Motor neuron (in vitro differentiated cells): Measurements from ENCODE around the gene ADGRG4. TPM values are rescaled to one million over a fixed set of nuclear protein-coding genes. Genes with fewer than 3 reads are reported as not detected.
"Not testable (repeated sequence)": the region's sequence is repeated elsewhere in the genome, so short reads cannot be mapped to it uniquely, and the experiment has no call there.

ENCODE experiments used
- ATAC-seq, 8 experiments: fragments of 200-7000 bp; cut with Tn5 transposase; replicated peaks in 6 of 8; 2 replicates each; pipeline ENCODE4 v1.8.0; 2021; ENCODE audit warnings: mild to moderate bottlenecking in 8 of 8, moderate library complexity in 8 of 8
- H3K27ac ChIP-seq, 2 donors: fragments of 250-450 bp; sonication (Bioruptor Pico); 2 replicates each; pipeline ENCODE4 v1.9.0; 2021; ENCODE audit warnings: antibody characterized with exemption in 2 of 2, mild to moderate bottlenecking in 2 of 2, moderate library complexity in 1 of 2
- H3K4me1 ChIP-seq, 2 donors: fragments of 250-450 bp; sonication (Bioruptor Pico); replicated peaks in 1 of 2; 2 replicates each; pipeline ENCODE4 v1.6.1; 2021; ENCODE audit warnings: antibody characterized with exemption in 2 of 2, mild to moderate bottlenecking in 2 of 2, moderate library complexity in 1 of 2
- H3K4me3 ChIP-seq, 5 donors: fragments of 250-450 bp; sonication (Bioruptor Pico); 2 replicates each; pipeline ENCODE4 v1.9.0; 2021; ENCODE audit warnings: antibody characterized with exemption in 5 of 5, mild to moderate bottlenecking in 5 of 5, moderate library complexity in 4 of 5
- WGBS, 10 experiments: fragments of 450-650 bp; shearing (Covaris generic); methylation state at CpG; one replicate each; pipeline ENCODE4 v1.0.0; 2022; 5-methylcytosine and 5-hydroxymethylcytosine counted together
- in situ Hi-C, 9 experiments: fragments of 400-800 bp; cut with MboI; loops; one replicate each; pipeline ENCODE4 v1.15.0; 2021; ENCODE audit warnings: low sequenced_read_pairs in 9 of 9, low pct_unique_long_range_greater_than_20kb in 2 of 9; ENCODE audit not compliant: unreplicated experiment in 9 of 9
- total RNA-seq, 8 experiments: library from RNA; unstranded; fragments of 300-600 nt; gene quantifications; 2 replicates each; pipeline versions ENCODE4 v1.2.3 to v1.2.4, GENCODE V29; 2022

Gene ADGRG4
- total RNA-seq, 8 experiments from 2014 or later: under 0.01 to 0.17 (median 0.04) TPM; not detected in 1

DNA sequence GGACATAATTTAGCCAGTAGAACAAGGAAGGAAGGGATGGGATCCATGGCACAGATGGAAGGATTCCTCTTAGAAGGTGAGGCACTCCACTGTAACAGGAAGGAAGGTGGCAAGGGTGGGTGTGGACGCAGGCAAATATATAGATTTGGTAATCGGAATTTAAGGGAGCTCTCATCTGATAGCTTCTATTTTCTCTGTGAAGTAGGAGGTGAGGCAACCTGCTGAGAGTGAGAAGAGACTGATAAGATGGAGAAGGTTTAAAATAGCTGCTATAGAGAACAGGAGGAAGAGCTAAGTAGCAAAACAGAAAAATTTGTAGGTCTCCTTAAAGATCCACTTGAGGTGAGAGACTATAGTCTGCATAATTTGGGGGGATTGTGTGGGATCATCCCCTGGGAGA, 125.2 kb downstream of the ADGRG4 start:
- no peak for ATAC-seq
- Histone ChIP-seq H3K4me1 (no peaks in the 10 kb centered on the region), H3K27ac (no peak overlapping the region), H3K4me3 (no peak overlapping the region)
- in situ Hi-C loops: no loop called here
- WGBS, 10 experiments: 0 to 83% (median 42%) methylated on average over 1 to 2 of the region's 2 CpGs; no CpG with 5 or more reads in 6 of the 10 experiments

DNA sequence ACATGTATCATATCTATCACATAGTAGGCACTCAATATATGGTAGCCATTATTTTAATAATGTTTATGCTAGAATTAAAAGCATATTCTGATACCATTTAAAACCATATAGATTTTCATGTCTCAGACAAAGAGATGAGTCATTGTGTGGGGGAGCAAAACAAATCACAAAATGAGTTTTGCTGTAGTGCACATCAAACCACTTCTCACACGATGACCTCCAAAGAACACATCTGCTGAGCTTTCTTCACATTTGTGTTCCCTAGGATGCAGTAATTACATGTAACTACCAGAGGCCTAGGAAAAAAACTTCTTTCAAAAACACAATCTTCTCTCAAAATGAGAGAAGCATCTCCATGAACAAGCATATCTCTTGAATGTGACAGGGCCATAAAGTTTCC, 130.9 kb downstream of the ADGRG4 start:
- WGBS, 10 experiments: 20 to 100% (median 50%) methylated on average over 1 of the region's 1 CpG; no CpG with 5 or more reads in 7 of the 10 experiments
- no peak for ATAC-seq
- in situ Hi-C loops: no loop called here

DNA sequence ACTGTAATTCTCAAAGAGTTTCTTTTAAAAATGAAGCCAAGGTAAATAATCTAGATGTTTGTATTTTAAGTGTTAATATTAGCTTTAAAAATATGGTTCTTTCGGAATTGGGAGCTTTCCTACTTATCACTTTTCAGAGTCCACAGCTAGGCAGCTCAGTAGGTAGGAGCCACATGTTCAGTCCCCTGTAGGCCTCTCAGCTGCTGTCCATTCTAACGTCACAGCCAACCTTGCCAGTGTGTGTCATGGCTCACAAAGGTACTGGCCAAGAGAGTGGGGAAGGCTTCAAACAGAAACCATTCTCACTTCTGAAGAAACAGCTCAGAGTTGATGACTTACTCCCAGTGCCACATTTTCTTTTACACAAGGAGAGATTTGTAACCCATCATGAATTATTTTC, 137.0 kb downstream of the ADGRG4 start:
- no peak overlapping the region for H3K27ac ChIP-seq
- H3K4me1 ChIP-seq: no peaks in the 10 kb centered on the region
- no peak for ATAC-seq
- in situ Hi-C loops: no loop called here
- no peak overlapping the region for H3K4me3 ChIP-seq
- 38 to 60% methylated on average over 1 of the region's 2 CpGs; no CpG with 5 or more reads in 8 of the 10 experiments for WGBS, 10 experiments

More for the DNA sequence above, 130.9 kb downstream of the ADGRG4 start:
- no peak overlapping the region for H3K4me3 ChIP-seq
- H3K27ac ChIP-seq: no peak overlapping the region
- no peaks in the 10 kb centered on the region for H3K4me1 ChIP-seq

DNA sequence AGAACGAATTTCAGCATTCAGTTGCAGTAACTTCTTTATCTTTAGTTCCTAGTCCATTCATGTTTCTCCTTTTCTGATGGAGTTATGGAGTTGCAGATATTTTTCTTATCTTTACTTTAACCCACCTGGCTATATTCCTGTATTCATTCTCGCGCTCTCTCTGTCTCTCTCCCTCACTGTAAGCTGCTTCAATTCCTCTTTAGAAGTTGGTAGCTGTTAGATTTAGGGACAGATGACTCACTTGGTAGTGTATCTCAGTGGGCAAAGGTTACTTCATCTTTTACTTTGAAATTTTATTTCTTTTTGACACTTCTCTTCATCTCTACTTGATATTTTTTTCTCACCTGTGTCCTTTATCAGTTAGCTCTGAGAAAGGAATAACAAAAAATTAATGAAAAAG, 137.4 kb downstream of the ADGRG4 start:
- in situ Hi-C loops: no loop called here
- WGBS, 10 experiments: 18 to 100% (median 64%) methylated on average over 1 to 3 of the region's 3 CpGs; no CpG with 5 or more reads in 3 of the 10 experiments
- no peak for ATAC-seq

DNA sequence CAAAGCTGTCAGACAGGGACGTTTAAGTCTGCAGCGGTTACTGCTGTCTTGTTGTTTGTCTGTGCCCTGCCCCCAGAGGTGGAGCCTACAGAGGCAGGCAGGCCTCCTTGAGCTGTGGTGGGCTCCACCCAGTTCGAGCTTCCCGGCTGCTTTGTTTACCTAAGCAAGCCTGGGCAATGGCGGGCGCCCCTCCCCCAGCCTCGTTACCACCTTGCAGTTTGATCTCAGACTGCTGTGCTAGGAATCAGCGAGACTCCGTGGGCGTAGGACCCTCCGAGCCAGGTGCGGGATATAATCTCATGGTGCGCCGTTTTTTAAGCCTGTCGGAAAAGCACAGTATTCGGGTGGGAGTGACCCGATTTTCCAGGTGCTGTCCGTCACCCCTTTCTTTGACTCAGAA, 144.9 kb downstream of the ADGRG4 start:
- H3K4me1 ChIP-seq, H3K27ac ChIP-seq, H3K4me3 ChIP-seq, in situ Hi-C loops, ATAC-seq: not testable (repeated sequence)
- WGBS, 10 experiments: no CpG with 5 or more reads among the region's 18 CpGs

More for the DNA sequence above, 137.4 kb downstream of the ADGRG4 start:
- Histone ChIP-seq H3K4me3 (no peak overlapping the region), H3K4me1 (no peaks in the 10 kb centered on the region), H3K27ac (no peak overlapping the region)

DNA sequence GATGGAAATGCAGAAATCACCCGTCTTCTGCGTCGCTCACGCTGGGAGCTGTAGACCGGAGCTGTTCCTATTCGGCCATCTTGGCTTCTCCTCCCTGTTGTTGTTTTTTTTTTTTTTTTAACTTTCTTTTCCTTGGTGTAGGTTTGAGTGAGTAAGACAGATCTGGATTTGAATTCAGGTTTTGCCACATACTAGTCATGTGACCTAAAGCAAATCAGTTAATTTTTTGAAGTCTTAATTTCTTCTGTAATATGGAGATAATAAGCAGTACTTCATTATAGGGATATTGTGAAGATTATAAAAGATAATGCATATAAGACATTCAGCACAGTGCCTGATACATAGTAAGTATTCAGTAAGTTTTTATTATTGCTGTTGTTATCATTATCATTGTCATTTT, 145.4 kb downstream of the ADGRG4 start:
- in situ Hi-C loops: no loop called here
- no peak overlapping the region for H3K4me3 ChIP-seq
- H3K27ac ChIP-seq: no peak overlapping the region
- H3K4me1 ChIP-seq: no peaks in the 10 kb centered on the region
- 13% methylated on average over 3 of the region's 6 CpGs; no CpG with 5 or more reads in 9 of the 10 experiments for WGBS, 10 experiments
- no peak for ATAC-seq

DNA sequence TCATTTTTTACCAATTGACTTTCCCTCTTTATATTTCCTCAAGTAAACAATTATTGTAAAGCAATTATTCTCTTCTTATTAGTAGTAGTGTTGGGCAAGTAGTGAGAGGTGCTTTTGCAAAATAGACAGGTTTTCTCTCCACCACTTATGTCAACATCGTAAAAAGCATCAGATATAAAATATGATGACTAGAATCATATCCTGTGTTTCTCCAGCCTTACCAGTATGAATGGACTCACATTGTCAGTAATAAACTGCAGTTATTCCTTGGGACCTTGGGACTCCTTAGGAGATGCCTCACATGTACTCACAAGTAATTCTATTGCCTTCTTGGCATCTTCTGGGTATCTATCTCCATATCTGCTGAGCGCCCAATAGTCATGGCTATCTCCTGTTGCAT, 146.5 kb downstream of the ADGRG4 start:
- Histone ChIP-seq H3K4me1 (no peaks in the 10 kb centered on the region), H3K27ac (no peak overlapping the region), H3K4me3 (no peak overlapping the region)
- ATAC-seq: no peak
- in situ Hi-C loops: no loop called here
- WGBS, 10 experiments: 0 to 100% (median 48%) methylated on average over 1 to 2 of the region's 2 CpGs; no CpG with 5 or more reads in 4 of the 10 experiments

DNA sequence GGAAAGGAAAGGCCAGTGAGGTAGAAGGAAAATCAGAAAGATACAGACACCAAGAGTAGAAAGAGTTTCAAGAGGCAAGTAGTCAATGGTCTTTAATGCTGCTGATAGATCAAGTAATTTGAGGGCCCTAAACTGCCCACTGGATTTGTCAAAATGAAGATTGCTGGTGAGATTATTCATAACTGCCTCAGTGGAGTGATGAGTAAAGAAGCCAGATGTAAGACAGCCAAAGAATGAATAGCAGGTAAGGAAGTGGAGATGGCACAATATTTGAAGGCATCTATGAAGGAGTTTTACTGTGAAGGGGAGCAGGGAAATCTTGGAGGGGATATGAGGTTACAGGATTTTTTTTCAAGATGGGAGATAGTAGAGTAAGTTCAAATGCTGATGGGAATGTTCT, 147.2 kb downstream of the ADGRG4 start:
- in situ Hi-C loops: no loop called here
- Histone ChIP-seq H3K27ac (no peak overlapping the region), H3K4me3 (no peak overlapping the region), H3K4me1 (no peaks in the 10 kb centered on the region)
- ATAC-seq: no peak

DNA sequence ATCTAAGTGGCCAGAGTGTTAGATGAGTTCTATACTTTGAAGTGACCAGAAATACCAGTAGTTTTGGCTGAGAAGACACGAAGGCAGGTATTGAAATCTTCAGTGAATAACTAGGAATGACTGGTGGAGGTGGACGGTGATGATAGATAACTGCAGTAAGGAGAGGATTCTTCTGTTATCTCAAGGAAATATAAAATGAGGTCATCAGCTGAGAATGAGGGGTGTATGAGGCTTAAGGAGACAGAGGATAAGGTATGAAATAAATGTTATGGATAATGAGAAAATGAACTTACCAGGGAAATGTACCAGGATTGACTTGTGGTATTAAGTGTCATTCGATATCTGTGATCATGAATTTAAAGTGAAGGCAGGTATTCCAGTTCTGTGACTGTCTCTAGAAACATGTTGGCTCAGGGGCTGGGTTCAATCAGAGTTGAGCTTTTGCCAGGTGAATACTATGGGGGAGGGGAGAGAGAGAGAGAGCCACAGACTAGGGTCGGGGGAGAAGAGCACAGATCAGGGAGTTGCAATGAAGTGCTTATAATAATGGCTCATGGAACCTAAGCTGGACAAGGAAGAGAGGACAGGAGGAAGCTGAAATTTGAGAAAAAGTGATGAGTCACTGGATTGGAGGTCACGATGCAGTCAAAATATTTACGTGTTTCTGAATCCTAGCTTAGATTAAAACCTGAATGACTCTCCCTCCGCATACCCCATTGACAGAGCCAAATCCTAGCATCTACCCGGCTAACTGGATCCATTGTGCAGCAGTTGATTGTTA, 149.5 kb downstream of the ADGRG4 start:
- ATAC-seq: peak in 2 of 8 experiments; percentile 29 to 41
- WGBS, 10 experiments: 5 to 93% (median 37%) methylated on average over 1 to 5 of the region's 8 CpGs; no CpG with 5 or more reads in 2 of the 10 experiments
- in situ Hi-C loops: no loop called here

DNA sequence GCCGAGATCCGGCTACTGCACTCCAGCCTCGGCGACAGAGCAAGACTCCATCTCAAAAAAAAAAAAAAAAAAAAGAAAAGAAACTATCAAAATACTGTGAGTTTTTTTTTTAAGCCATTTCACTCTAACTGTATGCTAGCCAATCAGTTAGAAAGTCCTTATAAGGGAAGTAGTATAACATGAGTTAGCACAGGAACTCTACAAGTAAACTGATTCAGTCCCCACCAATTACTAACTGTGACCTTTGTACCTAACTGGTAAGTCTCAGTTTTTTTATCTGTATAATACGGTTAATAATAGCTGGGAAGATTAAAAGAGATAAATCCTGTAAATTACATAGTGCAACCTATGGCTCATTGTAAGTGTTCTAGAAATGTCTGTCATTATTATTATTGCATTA, 151.9 kb downstream of the ADGRG4 start:
- no peaks in the 10 kb centered on the region for H3K4me1 ChIP-seq
- H3K4me3 ChIP-seq: no peak overlapping the region
- H3K27ac ChIP-seq: no peak overlapping the region
- WGBS, 10 experiments: 32 to 100% (median 80%) methylated on average over 1 to 4 of the region's 5 CpGs; no CpG with 5 or more reads in 5 of the 10 experiments
- in situ Hi-C loops: no loop called here
- ATAC-seq: no peak

More for the DNA sequence above, 149.5 kb downstream of the ADGRG4 start:
- Histone ChIP-seq H3K4me3 (no peak overlapping the region), H3K4me1 (no peaks in the 10 kb centered on the region), H3K27ac (no peak overlapping the region)

DNA sequence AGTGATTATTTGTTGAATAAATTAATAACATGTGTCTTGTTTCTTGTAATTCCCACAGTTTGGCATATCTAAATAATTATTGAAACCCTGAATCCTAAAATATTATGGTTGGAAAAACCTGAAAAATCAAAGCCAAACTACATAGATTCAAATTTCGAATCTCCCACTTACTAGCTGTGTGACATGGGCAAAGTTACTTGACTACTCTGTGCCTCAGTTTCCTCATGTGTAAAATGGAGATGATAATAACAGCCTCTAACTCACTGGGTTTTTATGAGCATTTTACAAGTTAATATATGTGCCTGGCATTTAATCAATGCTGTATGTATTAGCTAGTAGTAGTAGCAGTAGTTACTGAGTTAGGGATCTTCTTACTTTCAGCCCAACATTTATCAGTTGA, 152.4 kb downstream of the ADGRG4 start:
- ATAC-seq: no peak
- Histone ChIP-seq H3K4me1 (no peaks in the 10 kb centered on the region), H3K4me3 (no peak overlapping the region), H3K27ac (no peak overlapping the region)
- WGBS, 10 experiments: 0 to 100% (median 56%) methylated on average over 1 of the region's 1 CpG; no CpG with 5 or more reads in 7 of the 10 experiments
- in situ Hi-C loops: no loop called here

DNA sequence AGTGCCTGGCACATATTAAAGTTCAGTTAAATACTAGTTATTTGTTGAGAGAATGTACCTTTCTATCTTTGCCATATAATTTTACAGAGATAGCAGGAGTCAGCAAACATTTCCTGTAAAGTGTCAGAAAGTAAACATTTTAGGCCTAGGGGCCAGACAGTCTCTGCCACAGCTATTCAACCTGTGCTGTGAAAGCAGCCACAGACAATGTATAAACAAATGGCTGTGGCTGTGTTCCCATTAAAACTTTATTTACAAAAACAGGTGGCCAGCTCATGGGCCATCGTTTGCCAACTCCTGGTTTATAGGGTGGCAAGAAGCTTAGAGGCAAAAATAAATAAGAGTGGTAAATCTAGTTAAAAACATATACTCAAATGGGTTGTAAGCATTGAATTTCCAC, 153.0 kb downstream of the ADGRG4 start:
- in situ Hi-C loops: no loop called here
- no peak for ATAC-seq
- 0 to 9% methylated on average over 1 of the region's 1 CpG; no CpG with 5 or more reads in 8 of the 10 experiments for WGBS, 10 experiments
- Histone ChIP-seq H3K4me1 (no peaks in the 10 kb centered on the region), H3K4me3 (no peak overlapping the region), H3K27ac (no peak overlapping the region)

DNA sequence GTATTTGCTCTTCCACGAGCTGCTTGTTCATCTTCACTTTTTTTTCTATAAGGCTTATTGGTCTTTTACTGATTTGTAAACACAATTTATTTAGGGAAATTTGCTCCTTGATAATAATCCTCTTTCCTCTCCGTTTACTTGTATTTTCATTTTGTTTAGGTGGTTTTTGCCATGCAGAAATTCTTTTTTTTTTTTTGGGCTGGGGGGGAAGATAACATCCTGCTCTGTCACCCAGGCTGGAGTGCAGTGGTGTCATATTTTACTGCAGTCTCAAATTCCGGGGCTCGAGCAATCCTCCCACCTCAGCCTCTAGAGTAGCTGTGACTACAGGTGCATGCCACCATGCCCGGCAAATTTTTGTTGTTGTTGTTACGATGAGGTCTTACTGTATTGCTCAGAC, 155.4 kb downstream of the ADGRG4 start:
- Histone ChIP-seq H3K4me1 (no peaks in the 10 kb centered on the region), H3K27ac (no peak overlapping the region), H3K4me3 (no peak overlapping the region)
- no peak for ATAC-seq
- in situ Hi-C loops: no loop called here
- WGBS, 10 experiments: 0 to 87% (median 50%) methylated on average over 1 to 6 of the region's 6 CpGs; no CpG with 5 or more reads in 2 of the 10 experiments
